T47D (cell line): ENCODE results near the gene KCNC1.

ENCODE experiments used
- DNase-seq, 2 experiments: peaks; one replicate each; pipeline versions ENCODE4 v3.0.0 to v3.0.0-alpha.2; 2011 to 2012; ENCODE audit warnings: low read depth in 1 of 2, low spot score in 1 of 2
- JUND ChIP-seq: IDR thresholded peaks from 2 replicates; pipeline ENCODE4 v1.6.1; 2012; ENCODE audit warnings: low read depth
- in situ Hi-C: cut with HindIII; loops from 2 replicates; pipeline ENCODE4 v1.10.0; 2016; ENCODE audit warnings: low sequenced_read_pairs, low pct_unique_long_range_greater_than_20kb

KCNC1 gene

DNA sequence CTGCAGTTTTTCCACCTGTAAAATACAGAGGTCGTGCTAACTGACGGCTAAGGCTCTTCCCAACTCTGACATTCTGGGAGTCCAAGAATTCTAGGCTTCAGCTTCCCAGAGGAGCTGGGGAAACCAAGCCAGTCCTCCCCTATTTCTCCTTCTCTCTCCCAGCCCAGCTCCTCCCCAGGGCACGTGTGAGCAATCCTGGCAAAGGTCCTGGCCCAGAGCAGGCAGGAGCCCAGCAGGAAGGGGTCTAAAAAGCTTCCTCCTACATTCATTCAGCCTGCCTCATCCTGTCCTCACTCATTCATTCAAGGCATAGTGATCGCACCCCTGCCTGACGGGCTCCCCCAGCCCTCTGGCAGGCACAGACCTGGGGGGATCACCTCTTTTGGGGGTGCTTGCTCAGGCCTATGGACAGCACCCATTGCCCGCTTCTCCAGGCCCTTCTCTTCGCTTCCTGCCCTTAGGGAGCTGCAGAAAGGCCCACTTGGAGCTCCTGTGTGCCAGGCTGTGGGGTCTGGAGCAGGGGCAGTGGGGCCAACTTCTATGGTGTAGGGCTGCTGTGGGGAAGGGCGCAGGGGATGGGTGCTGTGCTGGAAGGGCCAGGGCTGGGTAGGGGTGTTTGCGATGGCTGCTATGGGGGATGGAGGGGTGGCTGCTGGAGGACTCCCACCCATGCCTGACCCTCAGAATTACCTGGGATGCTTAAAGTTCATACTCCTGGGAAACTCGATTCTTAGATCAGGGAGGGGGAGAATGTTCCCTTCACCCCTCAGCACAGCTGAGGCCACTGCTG, 9.8 kb downstream of the KCNC1 start:
- in situ Hi-C loops: no loop called here
- no peak for TF ChIP-seq JUND
- no peak for DNase-seq

- DNase-seq: no peak
- in situ Hi-C loops: no loop called here
- TF ChIP-seq JUND: no peak
These were observed 10.6 kb downstream of the KCNC1 start for GRCh38 chr11:17745023-17745772.

DNA sequence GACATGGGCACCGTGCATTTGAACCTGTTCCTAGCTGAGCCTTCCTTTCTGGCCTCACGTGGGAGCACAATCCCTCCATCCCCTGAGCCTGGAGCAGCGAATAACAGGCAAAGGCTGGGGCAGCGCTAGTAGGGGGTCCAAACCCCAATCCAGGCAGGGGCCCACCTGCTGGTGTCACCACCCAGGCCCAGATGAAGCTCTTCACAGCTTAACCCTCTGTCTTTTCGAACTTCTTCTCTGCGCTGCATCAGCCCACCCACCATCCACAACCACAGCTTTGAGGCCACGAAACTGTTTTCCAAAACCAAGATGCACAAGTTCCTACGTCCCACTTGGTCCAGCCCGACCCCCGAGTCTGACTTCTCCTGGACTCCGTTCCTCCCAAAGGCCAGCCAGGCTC, 11.5 kb downstream of the KCNC1 start:
- in situ Hi-C loops: no loop called here
- no peak for TF ChIP-seq JUND
- no peak for DNase-seq

DNA sequence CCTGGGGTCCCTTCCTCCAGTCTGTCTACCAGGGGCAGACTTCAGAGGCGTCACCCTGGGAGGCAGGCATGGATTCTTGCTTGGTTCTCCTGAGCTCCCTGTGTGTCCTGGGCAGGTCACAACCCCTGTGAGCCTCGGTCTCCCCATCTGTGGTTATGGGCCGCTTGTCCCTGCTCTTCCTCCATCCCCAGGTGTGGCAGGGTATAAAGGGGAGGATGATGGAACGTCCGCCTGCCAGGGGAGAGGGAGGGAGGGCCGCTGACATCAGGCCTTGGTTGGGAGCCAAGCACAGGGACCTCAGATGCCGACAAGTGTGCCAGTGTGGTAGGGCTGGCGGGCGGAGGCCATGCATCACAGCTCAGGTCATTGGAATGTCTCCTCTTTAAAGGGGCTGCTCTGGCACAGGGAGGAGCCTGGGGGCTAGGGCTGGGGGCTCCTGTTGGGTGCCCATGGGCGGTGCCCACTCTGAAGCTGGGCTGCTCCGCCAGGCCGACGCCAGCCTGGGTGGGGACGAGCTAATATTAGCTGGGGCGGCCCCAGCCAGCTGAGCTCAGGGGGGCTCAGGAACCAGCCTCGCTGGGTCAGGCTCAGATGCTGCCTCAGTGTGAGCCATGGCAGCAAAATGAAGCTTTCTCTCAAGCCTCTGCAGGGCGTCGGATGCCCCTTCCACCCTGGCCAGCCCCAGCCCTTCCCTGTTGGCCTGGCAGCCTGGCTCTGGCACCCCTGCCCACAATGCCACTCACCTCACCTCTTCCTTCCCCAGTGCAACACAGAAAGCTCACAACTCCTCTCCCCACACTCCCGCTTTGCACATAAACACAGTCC, 12.8 kb downstream of the KCNC1 start:
- TF ChIP-seq JUND: no peak
- in situ Hi-C loops: no loop called here
- no peak for DNase-seq

DNA sequence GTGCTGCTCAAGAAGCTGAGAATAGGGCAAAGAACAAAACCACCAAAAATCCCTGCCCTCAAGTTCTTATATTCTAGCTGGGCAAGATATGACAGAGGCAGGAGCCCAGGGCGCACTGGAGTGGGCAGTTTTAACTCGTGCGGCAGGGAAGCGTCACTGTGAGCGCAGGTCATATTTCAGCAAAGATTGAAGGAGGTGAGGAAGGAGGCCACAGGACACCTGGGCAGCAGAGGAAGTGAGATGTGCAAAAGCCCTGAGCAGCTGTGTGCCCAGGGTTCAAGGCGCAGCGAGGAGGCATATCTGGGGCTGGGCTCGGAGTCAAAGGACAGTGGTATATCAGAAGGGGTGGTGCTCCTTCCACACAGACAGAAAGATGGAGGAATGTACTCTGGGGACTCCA, 13.5 kb downstream of the KCNC1 start:
- DNase-seq: no peak
- TF ChIP-seq JUND: no peak
- in situ Hi-C loops: no loop called here

DNA sequence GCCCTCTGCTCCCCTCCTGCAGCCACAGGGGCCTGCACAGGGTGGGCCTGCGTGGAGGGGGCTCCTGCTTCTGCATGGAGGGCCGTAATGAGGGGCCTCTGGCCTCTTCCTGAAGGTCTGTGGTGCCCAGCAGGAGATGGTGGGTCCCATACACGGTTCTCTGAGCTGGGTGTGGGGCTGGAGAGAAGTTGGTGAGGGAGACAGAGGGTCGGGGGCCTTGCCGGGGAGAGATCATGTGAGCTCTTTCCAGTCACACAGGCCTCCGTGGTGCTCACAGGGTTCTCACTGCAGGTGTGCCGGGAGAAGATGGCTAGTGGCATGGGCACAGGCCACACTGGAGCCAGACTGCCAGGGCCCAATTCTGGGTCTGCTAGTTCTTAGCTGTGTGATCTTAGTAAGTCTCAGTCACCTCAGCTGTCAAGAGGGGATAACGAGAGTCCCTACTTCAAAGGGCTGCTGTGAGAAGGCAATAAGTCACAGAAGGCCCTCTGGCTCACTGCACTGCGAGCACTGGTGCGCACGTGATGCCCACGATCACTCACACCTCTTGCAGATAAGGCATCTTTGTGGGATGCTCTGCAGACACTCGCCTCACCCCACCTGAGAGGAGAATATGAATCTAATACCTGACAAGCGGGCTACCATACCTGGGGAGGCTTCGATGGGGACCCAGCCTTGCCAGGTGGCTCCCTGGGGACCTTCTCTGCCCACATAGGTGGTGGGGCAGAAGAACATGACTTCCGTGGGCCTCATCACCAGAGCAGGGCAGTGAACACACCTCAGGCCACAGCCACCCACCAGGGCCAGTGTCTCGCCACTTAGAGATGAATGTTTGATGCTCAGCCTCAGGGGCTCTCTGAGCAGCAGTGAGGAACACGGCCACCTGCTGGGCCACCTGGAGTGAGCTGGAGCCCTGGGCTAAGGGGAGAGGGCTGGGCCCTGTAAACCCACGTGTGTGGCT, 14.5 kb downstream of the KCNC1 start:
- in situ Hi-C loops: no loop called here
- TF ChIP-seq JUND: no peak
- no peak for DNase-seq

- in situ Hi-C loops: no loop called here
- no peak for DNase-seq
- no peak for TF ChIP-seq JUND
These were observed 15.6 kb downstream of the KCNC1 start for GRCh38 chr11:17750013-17750800.

GRCh38 chr11:17750801-17751165, 16.2 kb downstream of the KCNC1 start:
- no peak for TF ChIP-seq JUND
- no peak for DNase-seq
- in situ Hi-C loops: no loop called here

GRCh38 chr11:17751558-17751957, 17.0 kb downstream of the KCNC1 start:
- TF ChIP-seq JUND: no peak
- in situ Hi-C loops: no loop called here

DNA sequence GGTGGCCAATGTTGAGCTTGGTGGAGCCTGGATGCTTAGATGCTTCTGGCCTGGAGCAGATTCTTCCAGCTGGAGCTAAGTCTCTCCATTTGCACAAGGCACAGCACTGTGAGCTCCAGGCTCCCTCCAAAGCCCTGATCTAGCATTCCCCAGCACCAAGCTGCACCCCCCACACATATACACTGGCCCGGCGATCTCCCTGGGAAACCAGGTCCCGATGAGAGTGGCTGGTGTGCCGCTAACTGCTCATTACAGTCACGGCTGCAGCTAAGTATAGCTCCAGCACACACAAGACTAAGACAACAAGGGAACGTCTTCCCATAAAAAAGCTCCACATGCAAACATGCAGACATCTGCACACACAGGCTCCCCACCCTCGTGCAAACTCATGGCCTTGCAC, 17.6 kb downstream of the KCNC1 start:
- in situ Hi-C loops: no loop called here

More at GRCh38 chr11:17751558-17751957, 17.0 kb downstream of the KCNC1 start:
- no peak for DNase-seq

DNA sequence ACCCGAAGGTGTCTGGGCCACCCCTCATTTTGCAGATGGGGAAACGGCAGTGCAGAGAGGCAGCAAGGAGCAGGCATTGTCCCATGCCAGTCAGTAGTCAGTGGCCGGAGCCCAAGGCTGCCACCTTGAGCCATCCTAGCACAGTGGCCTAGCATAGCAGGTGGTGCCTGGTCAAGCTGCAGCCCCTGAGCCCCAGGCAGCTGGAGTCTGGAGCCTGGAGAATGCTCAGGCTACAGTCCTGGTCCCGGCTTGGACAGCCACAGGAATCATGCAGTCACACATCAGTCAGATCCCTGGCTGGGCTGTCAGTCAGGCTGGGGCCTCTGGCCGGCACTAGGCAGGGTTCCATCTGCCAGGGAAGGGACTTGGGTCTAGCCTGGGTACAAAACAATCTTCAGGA, 18.6 kb downstream of the KCNC1 start:
- no peak for DNase-seq
- in situ Hi-C loops: no loop called here
- TF ChIP-seq JUND: no peak

More for the DNA sequence above, 17.6 kb downstream of the KCNC1 start:
- no peak for TF ChIP-seq JUND
- DNase-seq: no peak
